SH-SY5Y (cell line): Measurements from ENCODE around the gene KIAA0232.

Experiments
- GATA2 ChIP-seq: IDR thresholded peaks from 2 replicates; pipeline ENCODE4 v1.6.1; 2011; ENCODE audit warnings: mild to moderate bottlenecking, low read depth, low read length
- GATA3 ChIP-seq: IDR thresholded peaks from 2 replicates; pipeline ENCODE4 v1.6.1; 2011; ENCODE audit warnings: low read depth, mild to moderate bottlenecking, low read length, moderate library complexity

Gene KIAA0232

GRCh38 chr4:6751611-6752485, 30.7 kb upstream of the KIAA0232 start:
- no peak for TF ChIP-seq GATA3
- no peak for TF ChIP-seq GATA2

- TF ChIP-seq GATA3 (no peak), GATA2 (no peak)
Observed at GRCh38 chr4:6752486-6752829, 30.1 kb upstream of the KIAA0232 start.

- no peak for TF ChIP-seq GATA3
- no peak for TF ChIP-seq GATA2
Observed at GRCh38 chr4:6753103-6753560, 29.4 kb upstream of the KIAA0232 start.

- TF ChIP-seq GATA2 (no peak), GATA3 (no peak)
Observed at GRCh38 chr4:6753891-6754290, 28.6 kb upstream of the KIAA0232 start.

GRCh38 chr4:6754481-6755087, 27.9 kb upstream of the KIAA0232 start:
- TF ChIP-seq GATA2 = no peak
- TF ChIP-seq GATA3 = no peak

DNA sequence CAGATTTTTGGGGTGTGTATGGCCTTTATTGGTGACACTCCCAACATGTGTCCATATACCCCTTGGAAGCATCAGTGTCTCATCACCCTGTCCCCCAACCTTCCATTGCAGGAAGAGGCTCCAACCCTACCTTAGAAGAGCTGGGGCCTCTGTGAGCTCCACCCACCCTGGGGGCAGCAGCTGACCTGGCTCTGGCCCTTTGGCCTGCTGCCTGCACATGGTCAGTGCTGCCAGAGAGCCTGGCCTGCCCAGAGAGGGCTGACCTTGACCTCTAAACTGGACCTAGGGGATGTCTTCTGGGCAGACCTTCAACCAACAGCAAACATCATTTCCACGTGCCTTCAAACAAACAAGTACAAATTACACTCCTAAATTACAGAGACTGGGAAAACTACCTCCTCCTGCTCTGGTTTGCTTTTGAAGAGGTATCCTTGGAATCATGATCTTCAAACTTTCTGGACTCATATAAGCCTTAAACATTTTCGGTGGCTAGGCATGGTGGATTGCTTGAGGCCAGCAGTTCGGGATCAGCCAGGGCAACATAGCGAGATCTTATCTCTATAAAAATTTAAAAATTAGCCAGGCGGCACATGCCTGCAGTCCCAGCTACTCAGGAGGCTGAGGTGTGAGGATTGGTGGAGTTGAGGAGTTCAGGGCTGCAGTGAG, 27.3 kb upstream of the KIAA0232 start:
- TF ChIP-seq GATA3 (no peak), GATA2 (no peak)

DNA sequence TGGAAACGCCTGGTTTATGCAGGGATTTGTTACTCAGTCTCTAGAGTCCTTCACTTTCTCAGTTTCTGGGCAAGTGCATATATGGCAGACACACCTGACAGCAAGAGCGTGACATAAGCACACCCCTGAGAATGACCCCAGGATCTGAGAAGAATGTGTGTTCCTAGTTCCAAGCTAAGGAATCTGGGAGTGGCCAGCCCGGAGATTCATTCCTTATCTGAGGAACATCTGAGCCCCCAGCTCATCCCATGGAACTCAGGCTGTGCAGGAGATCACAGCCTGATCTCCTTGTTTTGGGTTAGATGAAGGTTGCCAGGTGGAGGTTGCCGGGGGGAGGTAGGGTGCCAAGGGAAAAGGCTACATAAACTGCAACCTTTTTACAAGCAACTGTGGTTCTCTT, 23.8 kb upstream of the KIAA0232 start:
- TF ChIP-seq GATA3 (no peak), GATA2 (no peak)

- TF ChIP-seq GATA2 = no peak
- TF ChIP-seq GATA3 = no peak
Observed at GRCh38 chr4:6760865-6761264, 21.7 kb upstream of the KIAA0232 start.

DNA sequence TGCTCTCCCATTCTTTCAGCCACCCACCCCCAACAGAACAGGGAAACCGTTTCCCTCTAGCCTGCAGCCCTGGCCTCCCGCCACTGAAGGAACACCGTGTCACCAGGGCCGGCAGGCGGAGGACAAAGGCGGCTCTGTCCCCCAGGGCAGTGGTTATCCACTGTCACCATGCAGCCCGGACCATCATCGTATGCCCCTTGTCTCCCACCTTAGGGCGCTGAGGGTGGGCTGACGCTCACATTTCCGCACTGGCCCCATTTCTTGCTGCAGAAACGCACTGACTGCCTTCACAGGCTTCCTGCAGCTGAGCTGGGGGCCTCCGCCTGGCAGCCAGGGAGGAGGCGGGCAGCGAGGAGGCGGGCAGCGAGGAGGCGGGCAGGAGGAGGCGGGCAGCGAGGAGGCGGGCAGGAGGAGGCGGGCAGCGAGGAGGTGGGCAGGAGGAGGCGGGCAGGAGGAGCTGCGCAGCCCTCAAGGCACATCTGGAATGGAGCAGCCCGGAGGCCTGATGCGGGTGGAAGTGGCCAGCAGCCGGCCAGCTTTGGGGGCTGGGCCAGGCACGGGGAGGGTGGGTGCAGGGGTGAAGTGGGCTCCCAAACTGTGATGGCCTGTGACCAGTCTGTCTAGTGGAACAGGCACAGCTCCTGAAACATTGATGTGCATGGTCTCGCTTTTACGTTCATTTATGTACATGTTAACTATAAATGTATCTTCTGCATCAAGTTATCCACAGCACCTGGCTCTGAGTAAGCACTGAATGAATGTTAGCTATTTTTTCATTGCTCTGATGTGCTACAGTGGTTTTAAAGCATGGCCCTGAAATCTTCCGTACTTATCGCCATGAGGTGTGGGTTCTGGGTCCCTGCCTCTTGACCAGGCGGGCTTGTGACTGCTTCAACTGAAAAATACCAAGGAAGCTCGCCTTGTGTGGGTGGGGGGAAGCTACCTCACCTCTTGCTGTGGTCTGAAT, 20.6 kb upstream of the KIAA0232 start:
- TF ChIP-seq GATA2 (no peak), GATA3 (no peak)

DNA sequence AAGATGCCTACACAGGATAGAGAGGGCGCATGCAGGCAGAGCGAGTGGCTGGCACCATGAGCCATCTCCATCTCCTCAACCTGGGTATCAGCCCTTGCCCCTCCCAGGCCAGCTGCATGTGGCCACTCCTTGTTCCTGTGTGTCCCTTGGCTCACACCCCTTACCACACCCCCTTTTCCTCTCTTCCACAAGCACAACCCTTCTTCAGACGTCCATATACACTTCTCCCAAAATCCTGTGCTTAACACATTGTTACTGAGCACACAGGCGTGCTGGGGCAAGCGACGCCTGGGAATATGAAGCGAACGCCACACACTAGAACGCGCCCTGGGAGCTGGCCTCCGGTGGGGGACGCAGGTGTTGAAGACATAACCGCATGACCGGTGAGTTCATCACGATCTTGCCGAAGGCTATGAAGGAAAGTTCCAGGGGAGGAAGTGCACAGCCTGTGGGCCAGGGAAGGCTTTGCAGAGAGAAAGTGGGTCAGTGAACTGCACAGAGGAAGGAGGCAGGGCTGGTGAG, 19.1 kb upstream of the KIAA0232 start:
- TF ChIP-seq GATA2 (no peak), GATA3 (no peak)

GRCh38 chr4:6764976-6765620, 17.4 kb upstream of the KIAA0232 start:
- no peak for TF ChIP-seq GATA2
- TF ChIP-seq GATA3 = no peak

GRCh38 chr4:6765703-6766102, 16.8 kb upstream of the KIAA0232 start:
- no peak for TF ChIP-seq GATA3
- TF ChIP-seq GATA2 = no peak

DNA sequence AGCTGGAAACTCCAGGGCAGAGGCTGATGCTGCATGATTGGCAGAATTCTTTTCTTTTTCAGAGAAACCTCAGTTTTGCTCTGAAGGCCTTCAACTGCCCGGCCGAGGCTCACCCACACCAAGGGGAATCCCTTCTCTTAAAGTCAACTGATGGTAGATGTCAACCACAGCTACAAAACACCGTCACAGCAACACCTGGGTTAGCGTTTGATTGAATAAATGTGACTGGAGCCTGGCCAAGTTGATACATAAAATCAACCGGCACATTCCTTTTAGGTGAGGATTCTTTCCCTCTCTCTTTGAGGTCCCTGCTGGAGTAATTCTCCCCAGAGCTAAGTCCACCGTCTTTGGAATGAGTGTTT, 15.2 kb upstream of the KIAA0232 start:
- no peak for TF ChIP-seq GATA3
- TF ChIP-seq GATA2 = no peak
